Skeletal muscle tissue (tissue), 4 donors: ENCODE data around the gene BLTP2. TPM values are rescaled to one million over a fixed set of nuclear protein-coding genes. Genes with fewer than 3 reads are reported as not detected.
A peak's percentile ranks its signal among the peaks of the same experiment; 100 is the strongest.

ENCODE experiments used
- H3K27ac ChIP-seq: one replicate; pipeline ENCODE4 v1.7.0; 2013; ENCODE audit warnings: mild to moderate bottlenecking, low read depth, low read length, inconsistent platforms
- H3K27me3 ChIP-seq, 3 donors: one replicate each; pipeline ENCODE4 v1.7.0; 2013; ENCODE audit warnings: low read length in 3 of 3; ENCODE audit not compliant: control insufficient read depth in 3 of 3, insufficient read depth in 3 of 3
- H3K36me3 ChIP-seq, 3 donors: one replicate each; pipeline ENCODE4 v1.7.0; 2013; ENCODE audit warnings: low read length in 3 of 3; ENCODE audit not compliant: control insufficient read depth in 3 of 3, insufficient read depth in 3 of 3
- H3K4me1 ChIP-seq, 3 donors: one replicate each; pipeline ENCODE4 v1.7.0; 2013; ENCODE audit warnings: low read length in 3 of 3, mild to moderate bottlenecking in 3 of 3; ENCODE audit not compliant: control insufficient read depth in 3 of 3, insufficient read depth in 3 of 3
- H3K4me3 ChIP-seq, 3 donors: one replicate each; pipeline ENCODE4 v1.7.0; 2013; ENCODE audit warnings: low read length in 3 of 3
- H3K9ac ChIP-seq, 3 donors: one replicate each; pipeline ENCODE4 v1.7.0; 2013; ENCODE audit warnings: low read length in 3 of 3, mild to moderate bottlenecking in 3 of 3, moderate library complexity in 2 of 3, low read depth in 1 of 3
- H3K9me3 ChIP-seq, 3 donors: one replicate each; pipeline ENCODE4 v1.7.0; 2013; ENCODE audit warnings: low read length in 3 of 3; ENCODE audit not compliant: control insufficient read depth in 3 of 3
- total RNA-seq: library from RNA; depleted of rRNA; stranded (reverse); fragments of >200 nt; gene quantifications from one replicate; pipeline ENCODE4 v1.2.3, GENCODE V29; 2014
- donor health status: Osteomylitis.

Gene BLTP2
- total RNA-seq, 1 donor from 2014 or later, result 80.4 TPM

DNA sequence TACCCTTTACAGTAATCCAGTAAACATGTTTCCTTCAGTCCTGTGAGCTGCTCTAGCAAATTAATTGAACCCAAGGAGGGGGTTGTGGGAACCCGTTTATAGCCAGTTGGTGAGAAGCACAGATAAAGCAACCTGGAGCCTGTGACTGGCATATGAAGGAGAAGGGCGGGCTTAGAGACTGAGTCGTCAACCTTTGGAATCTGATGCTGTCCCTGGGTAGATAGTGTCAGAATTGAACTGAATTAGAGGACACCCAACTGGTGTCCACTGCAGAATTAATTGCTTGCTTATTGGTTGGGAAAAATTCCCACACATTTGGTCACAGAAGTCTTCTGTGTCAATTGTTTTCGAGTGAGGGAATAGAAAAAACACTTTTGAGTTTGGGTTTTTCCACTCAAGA lies 18.1 kb downstream of the BLTP2 start:
- Histone ChIP-seq H3K36me3 (peaks cover 24 to 60% (median 52%) of the 10 kb centered on the region in 3 donors), H3K9ac (no peak overlapping the region), H3K4me3 (no peak overlapping the region), H3K27ac (no peak overlapping the region), H3K27me3 (no peaks in the 10 kb centered on the region), H3K9me3 (no peaks in the 10 kb centered on the region), H3K4me1 (peaks cover 4 to 13% (median 10%) of the 10 kb centered on the region in 3 donors)

DNA sequence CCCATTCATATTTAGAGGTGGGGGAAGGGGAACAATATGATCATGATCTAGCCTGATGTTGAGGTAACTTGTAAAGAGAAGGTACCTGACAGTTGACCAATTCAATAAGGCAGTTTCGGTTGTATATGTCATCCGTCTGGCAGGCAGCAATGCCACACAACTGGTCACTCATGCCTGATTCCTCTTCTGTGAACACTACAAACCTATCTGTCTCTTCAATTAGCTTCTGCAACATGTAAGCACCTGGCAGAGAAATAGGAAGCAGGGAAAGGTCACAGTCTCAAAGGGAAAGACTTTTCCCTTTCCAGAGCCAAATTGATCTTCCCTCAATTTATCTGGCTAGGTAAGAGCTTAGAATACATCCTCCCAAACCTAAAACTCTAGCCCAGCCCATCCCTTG lies 20.8 kb downstream of the BLTP2 start:
- Histone ChIP-seq H3K36me3 (peaks cover 37 to 68% (median 68%) of the 10 kb centered on the region in 3 donors), H3K4me3 (no peak overlapping the region), H3K9ac (no peak overlapping the region), H3K27me3 (no peaks in the 10 kb centered on the region), H3K27ac (peak overlapping the region; percentile 68), H3K9me3 (no peaks in the 10 kb centered on the region), H3K4me1 (peaks cover 4 to 13% (median 10%) of the 10 kb centered on the region in 3 donors)

DNA sequence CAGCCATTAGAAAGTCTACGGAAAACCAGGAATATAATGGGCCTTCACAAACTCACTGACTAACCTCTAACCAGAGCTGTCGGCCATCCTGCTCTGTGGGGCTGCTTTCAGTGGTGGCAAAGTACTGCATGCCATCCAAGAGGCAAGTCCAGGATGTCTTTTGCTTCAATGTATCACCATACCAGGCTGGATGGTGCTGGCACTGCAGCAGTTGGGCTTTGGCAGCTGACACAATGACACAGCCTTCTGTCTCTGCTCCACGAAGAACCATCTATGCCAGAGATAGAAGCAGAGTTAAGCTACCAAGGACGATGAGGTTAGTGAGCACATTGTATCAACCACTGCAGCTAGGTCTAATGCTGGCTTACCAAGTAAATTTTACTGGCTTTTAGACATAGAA lies 21.3 kb downstream of the BLTP2 start:
- Histone ChIP-seq H3K36me3 (peaks cover 42 to 72% (median 72%) of the 10 kb centered on the region in 3 donors), H3K9ac (no peak overlapping the region), H3K9me3 (no peaks in the 10 kb centered on the region), H3K27me3 (no peaks in the 10 kb centered on the region), H3K27ac (peak overlapping the region; percentile 68), H3K4me3 (no peak overlapping the region), H3K4me1 (peaks cover 4 to 13% (median 10%) of the 10 kb centered on the region in 3 donors)

DNA sequence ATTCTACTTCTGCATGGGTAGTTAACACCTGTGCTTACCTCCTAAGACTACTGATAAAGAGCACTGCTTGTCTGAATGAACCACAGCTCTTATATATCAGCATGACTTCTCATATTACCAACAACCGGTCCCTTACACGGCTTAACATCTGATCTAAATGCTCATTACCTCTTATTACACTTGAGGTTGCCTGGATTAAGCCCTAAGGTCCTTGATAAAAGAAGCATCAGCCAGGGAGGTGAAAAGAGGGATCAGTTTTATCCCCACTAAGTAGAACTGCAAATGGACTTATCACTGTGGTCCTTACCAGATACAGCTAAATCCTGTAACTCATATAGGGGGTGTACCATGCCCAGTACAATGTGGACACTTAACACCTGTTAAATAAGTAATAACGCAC lies 22.8 kb downstream of the BLTP2 start:
- Histone ChIP-seq H3K36me3 (peaks cover 48 to 75% (median 69%) of the 10 kb centered on the region in 3 donors), H3K27me3 (no peaks in the 10 kb centered on the region), H3K9me3 (no peaks in the 10 kb centered on the region), H3K4me3 (no peak overlapping the region), H3K9ac (no peak overlapping the region), H3K27ac (no peak overlapping the region), H3K4me1 (peaks cover 4 to 13% (median 10%) of the 10 kb centered on the region in 3 donors)

DNA sequence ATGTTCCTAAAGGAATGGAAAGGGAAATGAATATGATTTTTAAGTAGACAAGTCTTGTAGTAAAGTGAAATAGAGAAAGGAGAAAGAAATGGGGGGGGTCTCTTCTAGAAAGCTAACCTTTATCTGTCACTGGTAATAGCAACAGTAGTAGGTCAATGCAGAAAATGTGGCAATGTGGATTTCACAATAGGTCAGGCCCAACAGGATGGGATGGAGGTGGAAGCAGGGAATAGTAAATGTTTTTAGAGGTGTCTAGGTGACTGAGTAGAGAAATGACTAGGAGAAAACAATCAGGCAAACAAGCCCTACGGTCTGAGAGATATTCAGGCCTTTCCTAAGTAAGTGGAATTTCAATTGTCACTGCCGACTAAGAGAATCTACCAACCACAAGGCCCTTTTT lies 24.9 kb downstream of the BLTP2 start:
- peaks cover 67 to 88% (median 81%) of the 10 kb centered on the region in 3 donors for H3K36me3 ChIP-seq
- H3K4me1 ChIP-seq, result peaks cover 4 to 13% (median 10%) of the 10 kb centered on the region in 3 donors
- no peaks in the 10 kb centered on the region for H3K9me3 ChIP-seq
- no peak overlapping the region for H3K9ac ChIP-seq
- H3K27ac ChIP-seq, result no peak overlapping the region
- no peak overlapping the region for H3K4me3 ChIP-seq
- no peaks in the 10 kb centered on the region for H3K27me3 ChIP-seq

DNA sequence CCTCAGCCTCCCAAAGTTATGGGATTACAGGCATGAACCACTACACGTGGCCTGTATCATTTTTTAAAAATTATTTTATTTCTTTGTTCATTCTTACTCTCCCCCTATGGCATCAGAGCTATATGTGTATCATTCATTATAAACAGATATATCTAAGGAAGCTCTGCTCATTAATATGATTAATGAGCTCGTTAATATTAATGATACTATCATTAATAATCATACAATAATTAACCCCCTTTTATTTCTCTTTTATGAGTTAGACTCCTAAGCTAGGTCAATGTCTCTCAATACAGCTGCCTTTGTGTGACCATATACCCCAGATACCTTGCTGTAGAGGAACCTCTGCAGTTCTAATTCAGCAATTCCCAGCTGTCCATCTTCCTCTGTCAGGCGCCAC lies 26.5 kb downstream of the BLTP2 start:
- H3K36me3 ChIP-seq, result peaks cover 76 to 91% (median 88%) of the 10 kb centered on the region in 3 donors
- H3K9me3 ChIP-seq, result no peaks in the 10 kb centered on the region
- no peak overlapping the region for H3K4me3 ChIP-seq
- no peaks in the 10 kb centered on the region for H3K27me3 ChIP-seq
- no peak overlapping the region for H3K27ac ChIP-seq
- H3K4me1 ChIP-seq, result peaks cover 0 to 6% (median under 1%) of the 10 kb centered on the region in 3 donors
- no peak overlapping the region for H3K9ac ChIP-seq

DNA sequence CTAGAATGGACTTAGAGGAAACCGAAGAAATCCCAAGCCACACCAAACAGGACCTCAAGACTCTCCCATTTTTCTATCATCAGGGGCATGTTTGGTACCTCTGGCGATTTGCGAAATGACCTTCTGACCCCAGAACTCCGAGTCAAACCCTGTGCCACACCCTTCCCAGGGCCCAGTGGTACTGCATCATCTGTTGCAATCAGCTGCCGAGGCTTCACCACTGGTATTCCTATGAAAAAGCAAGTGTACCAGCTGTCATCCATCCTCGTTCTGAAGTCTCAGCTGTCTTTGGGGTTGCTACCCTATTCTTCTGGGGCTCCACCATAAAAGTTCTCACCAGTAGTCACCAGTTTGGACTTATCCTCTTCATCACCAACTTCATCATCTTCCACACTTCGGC lies 28.7 kb downstream of the BLTP2 start:
- H3K9me3 ChIP-seq, result no peaks in the 10 kb centered on the region
- H3K27me3 ChIP-seq, result no peaks in the 10 kb centered on the region
- no peak overlapping the region for H3K9ac ChIP-seq
- H3K36me3 ChIP-seq, result peaks cover 74 to 84% (median 77%) of the 10 kb centered on the region in 3 donors
- no peak overlapping the region for H3K27ac ChIP-seq
- H3K4me1 ChIP-seq, result no peaks in the 10 kb centered on the region
- no peak overlapping the region for H3K4me3 ChIP-seq

DNA sequence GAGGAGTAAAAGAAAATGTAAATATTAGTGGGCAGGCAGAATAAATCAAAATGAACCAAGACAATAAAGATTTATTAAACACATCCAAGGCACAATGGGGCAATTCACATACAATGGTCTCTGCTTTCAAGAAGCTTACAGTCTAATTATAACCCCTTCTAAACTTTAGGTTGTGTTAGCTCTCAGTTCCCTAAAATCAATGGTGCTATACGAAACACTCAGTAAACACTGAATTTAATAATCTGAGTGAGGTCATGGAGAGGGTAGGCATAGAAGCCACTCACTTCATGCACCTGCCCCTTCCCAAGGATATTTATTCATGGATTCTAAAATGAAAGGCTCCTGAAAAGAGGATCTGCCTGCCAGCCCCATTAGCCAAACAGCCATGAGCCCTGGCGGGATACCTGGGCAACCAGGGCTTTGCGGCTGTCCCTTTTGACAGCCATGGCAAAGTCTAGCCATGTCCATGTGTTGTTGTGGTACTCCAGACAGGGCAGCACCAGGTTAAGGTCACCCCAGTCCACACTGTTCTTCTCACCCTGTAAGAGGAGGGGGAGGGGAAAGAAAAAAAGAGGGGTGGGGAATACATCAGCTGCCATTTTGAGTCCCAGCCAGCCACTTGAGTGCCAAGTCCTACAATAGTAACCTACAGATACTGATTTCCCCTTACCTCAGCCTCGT lies 29.6 kb downstream of the BLTP2 start:
- no peaks in the 10 kb centered on the region for H3K9me3 ChIP-seq
- H3K4me3 ChIP-seq, result no peak overlapping the region
- H3K27ac ChIP-seq, result no peak overlapping the region
- H3K36me3 ChIP-seq, result peaks cover 71 to 83% (median 73%) of the 10 kb centered on the region in 3 donors
- no peak overlapping the region for H3K9ac ChIP-seq
- H3K27me3 ChIP-seq, result no peaks in the 10 kb centered on the region
- H3K4me1 ChIP-seq, result no peaks in the 10 kb centered on the region

DNA sequence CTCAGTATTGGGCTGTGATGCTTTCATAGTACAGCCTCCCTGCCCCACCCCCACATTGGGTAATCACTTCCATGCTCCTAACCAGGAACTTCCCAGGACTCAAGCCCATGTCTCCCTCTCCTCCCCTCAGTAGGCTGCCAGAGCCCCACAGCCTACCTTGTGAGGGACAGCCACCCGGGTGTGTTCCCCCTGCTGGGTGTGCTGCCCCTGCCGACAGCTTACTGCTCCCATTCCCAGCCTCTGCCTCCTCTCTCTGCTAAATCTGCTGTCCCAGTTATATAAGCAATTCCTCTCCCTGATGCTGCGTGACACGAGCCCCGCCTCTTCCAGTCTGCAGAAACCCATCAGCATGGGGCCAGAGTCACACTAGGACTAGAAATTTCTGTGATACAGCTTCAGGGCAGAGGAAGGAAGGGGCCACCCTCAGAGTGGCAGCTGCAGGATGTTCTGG lies 31.0 kb downstream of the BLTP2 start, which contains the start of gene RSKR:
Gene RSKR (minus strand): TSS at position 255 of the 451 bp plus-strand sequence. CDS start 24 bp downstream, at position 231.
- Histone ChIP-seq H3K9me3 (no peaks in the 10 kb centered on the region), H3K4me1 (no peaks in the 10 kb centered on the region), H3K36me3 (peaks cover 57 to 73% (median 60%) of the 10 kb centered on the region in 3 donors), H3K4me3 (no peak within 1 kb of the TSS), H3K27ac (no peak within 1 kb of the TSS), H3K9ac (no peak within 1 kb of the TSS), H3K27me3 (no peaks in the 10 kb centered on the region)
